Measurements from ENCODE around the gene CBFA2T3.

Gene CBFA2T3

GRCh38 chr16:88842806-88843205, 134.2 kb downstream of the CBFA2T3 start:
- no peak for DNase-seq (ENCODE audit: low read depth)
- H3K4me3 ChIP-seq (ENCODE audit: low read depth, low read length): no peak overlapping the region
- TF ChIP-seq, protein P1, sequence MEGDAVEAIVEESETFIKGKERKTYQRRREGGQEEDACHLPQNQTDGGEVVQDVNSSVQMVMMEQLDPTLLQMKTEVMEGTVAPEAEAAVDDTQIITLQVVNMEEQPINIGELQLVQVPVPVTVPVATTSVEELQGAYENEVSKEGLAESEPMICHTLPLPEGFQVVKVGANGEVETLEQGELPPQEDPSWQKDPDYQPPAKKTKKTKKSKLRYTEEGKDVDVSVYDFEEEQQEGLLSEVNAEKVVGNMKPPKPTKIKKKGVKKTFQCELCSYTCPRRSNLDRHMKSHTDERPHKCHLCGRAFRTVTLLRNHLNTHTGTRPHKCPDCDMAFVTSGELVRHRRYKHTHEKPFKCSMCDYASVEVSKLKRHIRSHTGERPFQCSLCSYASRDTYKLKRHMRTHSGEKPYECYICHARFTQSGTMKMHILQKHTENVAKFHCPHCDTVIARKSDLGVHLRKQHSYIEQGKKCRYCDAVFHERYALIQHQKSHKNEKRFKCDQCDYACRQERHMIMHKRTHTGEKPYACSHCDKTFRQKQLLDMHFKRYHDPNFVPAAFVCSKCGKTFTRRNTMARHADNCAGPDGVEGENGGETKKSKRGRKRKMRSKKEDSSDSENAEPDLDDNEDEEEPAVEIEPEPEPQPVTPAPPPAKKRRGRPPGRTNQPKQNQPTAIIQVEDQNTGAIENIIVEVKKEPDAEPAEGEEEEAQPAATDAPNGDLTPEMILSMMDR (IDR thresholded peaks at IDR 0.05; ENCODE audit: control insufficient read depth, extremely low read depth, insufficient read depth): no peak

GRCh38 chr16:88842308-88842756, 134.7 kb downstream of the CBFA2T3 start:
- DNase-seq (ENCODE audit: low read depth): no peak
- H3K4me3 ChIP-seq (ENCODE audit: low read depth, low read length): no peak overlapping the region
- TF ChIP-seq, protein P1 (IDR thresholded peaks at IDR 0.05; ENCODE audit: control insufficient read depth, extremely low read depth, insufficient read depth): no peak

DNA sequence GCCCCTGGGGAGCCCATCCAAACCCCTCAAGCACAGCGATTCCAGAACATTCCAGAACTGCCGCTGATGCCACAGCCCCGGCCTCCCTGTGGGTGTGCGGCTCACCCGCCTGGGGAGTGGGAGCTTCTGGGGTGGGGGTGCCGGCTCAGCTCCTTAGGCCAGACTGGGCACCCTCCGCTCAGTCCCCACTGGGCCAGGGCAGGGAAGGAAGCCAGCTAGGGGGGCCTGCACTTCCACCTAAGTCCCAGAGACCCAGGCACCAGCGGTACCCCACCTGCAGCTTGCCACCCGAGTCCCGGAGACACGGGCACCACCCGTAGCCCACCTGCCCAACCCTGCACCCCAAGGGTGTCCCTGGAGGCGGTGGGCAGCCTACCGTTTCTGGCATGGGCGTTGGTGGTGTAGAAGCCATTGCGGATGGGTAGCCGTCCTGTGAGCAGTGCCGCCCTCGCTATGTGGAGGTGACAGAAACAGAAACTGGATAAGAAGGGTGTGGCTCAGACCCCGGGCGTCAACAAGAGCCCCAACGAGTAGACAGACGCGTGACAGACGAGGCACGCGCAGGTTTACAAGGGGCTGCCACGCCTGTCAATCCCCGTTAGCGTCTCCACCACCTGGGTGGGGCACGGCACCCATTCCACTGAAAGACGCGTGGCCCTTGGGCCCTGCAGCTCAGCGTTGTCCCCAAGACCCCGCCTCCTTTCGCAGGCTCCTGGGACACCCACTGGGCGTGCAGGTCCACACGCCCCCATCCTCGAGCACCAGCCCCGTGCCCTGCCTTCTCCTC, 135.3 kb downstream of the CBFA2T3 start:
- TF ChIP-seq, protein P1 (IDR thresholded peaks at IDR 0.05; ENCODE audit: control insufficient read depth, extremely low read depth, insufficient read depth): no peak
- no peak overlapping the region for H3K4me3 ChIP-seq (ENCODE audit: low read depth, low read length)
- DNase-seq (ENCODE audit: low read depth): no peak

DNA sequence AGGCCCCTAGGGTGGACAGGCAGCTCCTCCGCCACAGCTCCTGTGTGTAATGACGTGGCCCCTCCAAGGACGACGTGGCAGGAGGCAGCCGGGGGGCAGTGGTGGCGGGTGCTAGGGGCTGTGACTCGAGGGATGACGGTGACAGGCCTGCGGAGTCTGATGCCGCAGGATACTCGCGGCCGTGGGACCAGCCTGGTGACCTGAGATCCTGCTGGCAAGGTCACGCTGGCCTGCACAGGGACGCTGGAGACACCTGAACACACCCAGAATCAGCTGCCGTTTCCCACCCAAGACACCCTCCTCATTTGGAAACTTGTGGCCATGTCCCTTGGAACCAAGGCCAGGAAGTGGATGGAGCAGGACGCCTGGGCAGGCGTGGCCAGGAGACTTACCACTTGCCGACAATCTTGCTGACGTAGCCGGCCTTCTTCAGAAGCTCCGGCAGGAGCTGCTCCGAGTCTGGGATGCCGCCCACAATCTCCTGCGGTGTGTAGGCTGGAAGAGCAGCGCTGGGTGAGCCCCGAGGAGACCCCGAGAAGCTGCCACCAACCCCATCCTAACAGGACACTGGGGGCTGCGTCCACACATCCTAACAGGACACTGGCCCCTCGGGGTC, 136.3 kb downstream of the CBFA2T3 start:
- TF ChIP-seq, protein P1 (IDR thresholded peaks at IDR 0.05; ENCODE audit: control insufficient read depth, extremely low read depth, insufficient read depth): no peak
- H3K4me3 ChIP-seq (ENCODE audit: low read depth, low read length): no peak overlapping the region
- no peak for DNase-seq (ENCODE audit: low read depth)

DNA sequence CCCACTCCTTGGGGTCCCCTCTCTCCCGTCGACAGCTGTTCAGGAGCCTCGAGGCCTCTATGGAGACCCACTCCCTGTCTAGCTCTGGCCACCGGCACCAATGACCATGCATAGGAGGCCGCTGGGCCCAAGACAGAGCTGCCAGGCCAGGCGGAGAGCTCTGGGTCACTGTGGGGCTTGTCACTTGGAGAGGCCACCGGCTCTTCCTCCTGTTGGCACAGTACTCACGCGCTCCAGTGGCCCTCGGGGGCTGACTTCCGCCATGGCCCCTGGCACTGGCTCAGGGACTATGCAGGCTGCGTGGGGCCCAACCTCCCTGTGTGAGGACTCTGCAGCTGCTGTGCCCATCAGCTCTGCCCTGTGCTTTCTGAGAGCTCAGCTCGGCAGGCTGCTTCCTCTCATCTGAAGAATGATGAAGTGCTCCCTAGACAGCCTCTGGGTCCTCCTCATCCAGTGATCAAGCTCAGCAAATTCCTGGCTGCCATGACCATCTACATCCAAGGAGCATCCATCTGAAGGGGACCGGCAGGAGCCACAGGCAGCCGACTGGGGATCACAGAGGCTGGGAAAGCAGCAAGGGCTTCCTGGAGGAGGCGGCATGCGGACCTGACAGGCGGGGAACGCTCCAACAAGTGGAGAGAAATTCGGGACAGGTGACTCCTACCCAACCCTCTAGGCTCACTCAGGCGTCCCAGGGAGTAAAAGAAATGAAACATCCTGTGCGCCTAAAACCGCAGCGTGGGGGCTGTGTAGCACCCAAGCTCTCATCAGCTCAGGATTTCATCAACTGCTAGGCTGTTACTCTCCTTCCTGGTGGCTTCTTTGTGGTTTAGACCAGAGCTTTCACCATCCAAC, 137.0 kb downstream of the CBFA2T3 start:
- TF ChIP-seq, protein P1 (IDR thresholded peaks at IDR 0.05; ENCODE audit: control insufficient read depth, extremely low read depth, insufficient read depth): no peak
- H3K4me3 ChIP-seq (ENCODE audit: low read depth, low read length): no peak overlapping the region
- DNase-seq (ENCODE audit: low read depth): no peak

- TF ChIP-seq, protein P1 (IDR thresholded peaks at IDR 0.05; ENCODE audit: control insufficient read depth, extremely low read depth, insufficient read depth): peak; percentile 39
- no peak for DNase-seq (ENCODE audit: low read depth)
- no peak overlapping the region for H3K4me3 ChIP-seq (ENCODE audit: low read depth, low read length)
These were observed 137.9 kb downstream of the CBFA2T3 start for GRCh38 chr16:88839026-88839529.

Data from LNCaP clone FGC (cell line).